Measurements from ENCODE around the gene FAM110C. TPM values are rescaled to one million over a fixed set of nuclear protein-coding genes. Genes with fewer than 3 reads are reported as not detected.
"Not testable (repeated sequence)": the region's sequence is repeated elsewhere in the genome, so short reads cannot be mapped to it uniquely, and the experiment has no call there.

The FAM110C gene
- total RNA-seq, 2 experiments from 2014 or later = 4.8 to 5.1 TPM

GRCh38 chr2:33620-34019 lies 12.7 kb downstream of the FAM110C start:
- Mint-ChIP-seq H3K4me3 (peak overlapping the region; percentile 36), H3K36me3 (ENCODE audit: low read depth) (peaks cover 29% of the 10 kb centered on the region), H3K27ac (peak overlapping the region; percentile 93), H3K4me1 (peaks cover 81% of the 10 kb centered on the region), H3K9me3 (peaks cover 9% of the 10 kb centered on the region), H3K27me3 (no peaks in the 10 kb centered on the region)
- CTCF ChIA-PET = interaction anchor here (0.8 to 2.0 kb wide), 2 partner anchors 9 to 16 kb away, joined by 5 to 6 read pairs; no protein-coding TSS in a partner anchor
- peak; percentile 79 for DNase-seq
- POLR2A ChIA-PET = interaction anchor here (1.2 to 3.0 kb wide), 4 partner anchors 9 to 13 kb away, joined by 5 to 13 read pairs (median 10); no protein-coding TSS in a partner anchor

DNA sequence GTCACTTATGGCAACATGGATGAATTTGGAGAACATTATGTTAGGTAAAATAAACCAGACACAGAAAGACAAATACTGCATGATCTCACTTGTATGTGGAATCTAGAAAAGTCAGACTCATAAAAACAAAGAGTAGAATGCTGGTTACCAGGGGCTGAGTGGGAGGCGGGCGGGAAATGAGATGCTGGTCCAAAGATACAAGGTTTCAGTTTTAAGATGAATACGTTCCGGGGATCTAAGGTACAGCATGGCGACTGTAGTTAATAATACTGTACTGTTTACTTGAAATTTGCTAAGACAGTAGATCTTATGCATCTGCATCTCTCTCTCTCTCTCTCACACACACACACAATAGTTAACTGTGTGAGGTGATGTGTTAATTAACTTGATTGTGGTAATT lies 14.2 kb downstream of the FAM110C start:
- H3K36me3 Mint-ChIP-seq (ENCODE audit: low read depth) = peaks cover 27% of the 10 kb centered on the region

DNA sequence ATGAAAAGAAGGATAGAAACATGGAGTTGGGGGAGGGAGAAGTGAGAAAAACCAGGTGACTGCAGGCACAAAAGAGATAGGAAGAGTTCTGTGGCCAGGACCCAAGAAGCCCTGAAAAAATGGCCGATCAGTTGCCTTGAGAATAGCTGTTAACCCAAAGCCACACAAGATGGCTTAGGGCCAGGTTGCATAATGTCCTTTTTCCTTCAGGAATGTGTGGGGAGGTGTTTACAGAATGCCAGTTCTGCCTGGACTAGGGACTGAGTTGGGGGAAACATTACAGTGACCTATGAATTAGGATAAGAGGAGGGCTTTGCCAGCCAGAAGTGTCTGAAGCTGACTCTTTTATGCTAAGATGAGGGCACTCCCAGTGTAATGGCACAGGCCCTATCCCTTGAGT lies 17.1 kb downstream of the FAM110C start:
- peaks cover 6% of the 10 kb centered on the region for H3K9me3 Mint-ChIP-seq
- DNase-seq = no peak
- POLR2A ChIA-PET = interaction anchor here (1.3 kb wide), 1 partner anchor 16 kb away, joined by 6 read pairs; the partner anchor contains the start of gene FAM110C
- H3K36me3 Mint-ChIP-seq (ENCODE audit: low read depth) = peaks cover 14% of the 10 kb centered on the region
- no peaks in the 10 kb centered on the region for H3K27me3 Mint-ChIP-seq
- H3K4me3 Mint-ChIP-seq = no peak overlapping the region
- H3K27ac Mint-ChIP-seq = peak overlapping the region; percentile 11
- H3K4me1 Mint-ChIP-seq = peaks cover 71% of the 10 kb centered on the region
- CTCF ChIA-PET = interaction anchor here (1.2 kb wide), 1 partner anchor 10 kb away, joined by 3 read pairs; no protein-coding TSS in a partner anchor

More for the DNA sequence above, 14.2 kb downstream of the FAM110C start:
- peak overlapping the region; percentile 93 for H3K27ac Mint-ChIP-seq
- ChIA-PET POLR2A (interaction anchor here (3.0 kb wide), 1 partner anchor 13 kb away, joined by 13 read pairs; no protein-coding TSS in a partner anchor), CTCF (interaction anchor here (2.0 kb wide), 1 partner anchor 15 kb away, joined by 6 read pairs; no protein-coding TSS in a partner anchor)
- peak overlapping the region; percentile 27 for H3K4me3 Mint-ChIP-seq
- H3K9me3 Mint-ChIP-seq = peaks cover 9% of the 10 kb centered on the region
- H3K4me1 Mint-ChIP-seq = peaks cover 90% of the 10 kb centered on the region
- no peaks in the 10 kb centered on the region for H3K27me3 Mint-ChIP-seq
- peak; percentile 57 for DNase-seq

GRCh38 chr2:28406-28975 lies 17.8 kb downstream of the FAM110C start:
- CTCF ChIA-PET = interaction anchor here (1.2 kb wide), 1 partner anchor 9 kb away, joined by 3 read pairs; no protein-coding TSS in a partner anchor

DNA sequence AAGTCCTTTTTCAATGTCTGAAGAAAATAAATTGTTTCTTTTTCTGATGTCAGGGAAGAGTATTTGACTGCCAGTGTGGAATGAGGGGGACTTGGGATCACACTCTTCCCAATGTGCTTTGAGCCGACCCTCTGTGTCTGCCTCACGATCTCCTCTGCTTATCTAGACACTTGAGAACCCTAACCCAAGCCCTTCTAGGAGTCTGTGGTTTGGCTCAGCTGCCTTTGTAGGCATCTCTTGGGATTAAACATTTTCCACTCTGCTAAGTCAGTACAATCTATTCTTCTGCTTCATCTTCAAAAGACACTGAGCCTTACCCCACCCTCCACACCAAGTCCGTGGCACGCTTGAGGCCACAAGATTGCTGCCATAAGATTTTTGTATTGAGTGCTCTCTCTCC lies 19.4 kb downstream of the FAM110C start:
- no peak overlapping the region for H3K4me3 Mint-ChIP-seq

More at GRCh38 chr2:28406-28975, 17.8 kb downstream of the FAM110C start:
- peaks cover 71% of the 10 kb centered on the region for H3K4me1 Mint-ChIP-seq
- H3K36me3 Mint-ChIP-seq (ENCODE audit: low read depth) = peaks cover 13% of the 10 kb centered on the region
- no peak overlapping the region for H3K4me3 Mint-ChIP-seq
- POLR2A ChIA-PET = interaction anchor here (1.3 kb wide), 1 partner anchor 17 kb away, joined by 6 read pairs; the partner anchor contains the start of gene FAM110C
- peaks cover 6% of the 10 kb centered on the region for H3K9me3 Mint-ChIP-seq
- no peaks in the 10 kb centered on the region for H3K27me3 Mint-ChIP-seq
- peak overlapping the region; percentile 71 for H3K27ac Mint-ChIP-seq
- no peak for DNase-seq

DNA sequence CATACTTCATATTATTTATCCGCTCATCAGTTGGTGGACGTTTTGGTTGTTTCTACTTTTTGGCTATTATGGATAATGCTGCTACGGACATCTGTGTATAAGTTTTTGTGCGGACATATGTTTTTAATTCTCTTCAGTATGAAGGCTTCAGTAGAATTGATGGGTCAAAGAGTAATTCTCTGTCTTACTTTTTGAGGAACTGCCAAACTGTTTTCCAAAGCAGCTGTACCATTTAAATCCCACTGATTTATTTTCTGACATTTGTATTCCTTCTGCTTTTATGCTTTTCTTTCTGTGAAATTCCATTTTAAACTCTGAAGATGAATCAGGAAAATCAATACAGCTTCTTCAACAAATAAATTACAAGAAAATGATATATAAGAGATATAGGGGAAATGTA lies 20.8 kb downstream of the FAM110C start:
- no peak overlapping the region for H3K4me3 Mint-ChIP-seq
- CTCF ChIA-PET = no interaction called here
- POLR2A ChIA-PET = no interaction called here
- H3K27me3 Mint-ChIP-seq = no peaks in the 10 kb centered on the region
- H3K27ac Mint-ChIP-seq = no peak overlapping the region
- no peak for DNase-seq
- peaks cover 49% of the 10 kb centered on the region for H3K4me1 Mint-ChIP-seq
- peaks cover 9% of the 10 kb centered on the region for H3K9me3 Mint-ChIP-seq
- H3K36me3 Mint-ChIP-seq (ENCODE audit: low read depth) = peaks cover 11% of the 10 kb centered on the region

More for the DNA sequence above, 19.4 kb downstream of the FAM110C start:
- ChIA-PET CTCF (no interaction called here), POLR2A (no interaction called here)
- H3K36me3 Mint-ChIP-seq (ENCODE audit: low read depth) = peaks cover 11% of the 10 kb centered on the region
- DNase-seq = no peak
- H3K4me1 Mint-ChIP-seq = peaks cover 59% of the 10 kb centered on the region
- no peaks in the 10 kb centered on the region for H3K27me3 Mint-ChIP-seq
- peaks cover 9% of the 10 kb centered on the region for H3K9me3 Mint-ChIP-seq
- no peak overlapping the region for H3K27ac Mint-ChIP-seq

- peak overlapping the region; percentile 60 for H3K27ac Mint-ChIP-seq
- H3K4me3 Mint-ChIP-seq = not testable (repeated sequence)
These were observed 21.7 kb downstream of the FAM110C start for GRCh38 chr2:24591-24990.

GRCh38 chr2:24107-24506 lies 22.2 kb downstream of the FAM110C start:
- peaks cover 7% of the 10 kb centered on the region for H3K9me3 Mint-ChIP-seq
- no peaks in the 10 kb centered on the region for H3K27me3 Mint-ChIP-seq
- peak overlapping the region; percentile 60 for H3K27ac Mint-ChIP-seq
- peaks cover 36% of the 10 kb centered on the region for H3K4me1 Mint-ChIP-seq
- ChIA-PET CTCF (interaction anchor here (0.7 to 1.8 kb wide), 4 partner anchors 9 to 25 kb away, joined by 3 to 6 read pairs (median 4); no protein-coding TSS in a partner anchor), POLR2A (interaction anchor here (1.4 to 2.2 kb wide), 2 partner anchors 10 to 12 kb away, joined by 6 to 13 read pairs; no protein-coding TSS in a partner anchor)
- H3K4me3 Mint-ChIP-seq = no peak overlapping the region
- peaks cover 9% of the 10 kb centered on the region for H3K36me3 Mint-ChIP-seq (ENCODE audit: low read depth)
- no peak for DNase-seq

More at GRCh38 chr2:24591-24990, 21.7 kb downstream of the FAM110C start:
- CTCF ChIA-PET = interaction anchor here (0.7 to 1.8 kb wide), 3 partner anchors 13 to 25 kb away, joined by 3 to 6 read pairs (median 6); no protein-coding TSS in a partner anchor
- Mint-ChIP-seq H3K36me3 (ENCODE audit: low read depth) (peaks cover 11% of the 10 kb centered on the region), H3K4me1 (peaks cover 40% of the 10 kb centered on the region)
- POLR2A ChIA-PET, H3K27me3 Mint-ChIP-seq, H3K9me3 Mint-ChIP-seq, DNase-seq: not testable (repeated sequence)

GRCh38 chr2:23283-23682 lies 23.0 kb downstream of the FAM110C start:
- Mint-ChIP-seq H3K36me3 (ENCODE audit: low read depth) (peaks cover 7% of the 10 kb centered on the region), H3K4me1 (peaks cover 28% of the 10 kb centered on the region), H3K9me3 (peaks cover 5% of the 10 kb centered on the region), H3K27me3 (no peaks in the 10 kb centered on the region), H3K4me3 (no peak overlapping the region), H3K27ac (no peak overlapping the region)
- CTCF ChIA-PET = interaction anchor here (0.6 to 1.8 kb wide), 4 partner anchors 8 to 90 kb away, joined by 3 to 6 read pairs (median 3); no protein-coding TSS in a partner anchor
- no peak for DNase-seq
- POLR2A ChIA-PET = interaction anchor here (1.4 to 2.2 kb wide), 2 partner anchors 11 to 13 kb away, joined by 6 to 13 read pairs; no protein-coding TSS in a partner anchor

GRCh38 chr2:22244-22643 lies 24.1 kb downstream of the FAM110C start:
- ChIA-PET POLR2A (interaction anchor here (2.2 kb wide), 1 partner anchor 12 kb away, joined by 13 read pairs; no protein-coding TSS in a partner anchor), CTCF (interaction anchor here (1.5 kb wide), 1 partner anchor 120 kb away, joined by 6 read pairs; no protein-coding TSS in a partner anchor)
- peaks cover 18% of the 10 kb centered on the region for H3K4me1 Mint-ChIP-seq
- H3K4me3 Mint-ChIP-seq; H3K27me3 Mint-ChIP-seq; H3K36me3 Mint-ChIP-seq (ENCODE audit: low read depth); H3K27ac Mint-ChIP-seq; H3K9me3 Mint-ChIP-seq; DNase-seq: not testable (repeated sequence)

GRCh38 chr2:20259-20658 lies 26.0 kb downstream of the FAM110C start:
- H3K27ac Mint-ChIP-seq; DNase-seq; H3K36me3 Mint-ChIP-seq (ENCODE audit: low read depth); H3K4me3 Mint-ChIP-seq; POLR2A ChIA-PET; H3K9me3 Mint-ChIP-seq; H3K27me3 Mint-ChIP-seq: not testable (repeated sequence)
- CTCF ChIA-PET = interaction anchor here (1.0 to 1.4 kb wide), 6 partner anchors 8 to 122 kb away, joined by 3 to 5 read pairs (median 4); no protein-coding TSS in a partner anchor
- H3K4me1 Mint-ChIP-seq = peaks cover 21% of the 10 kb centered on the region

GRCh38 chr2:19505-19904 lies 26.8 kb downstream of the FAM110C start:
- Mint-ChIP-seq H3K4me1 (peaks cover 23% of the 10 kb centered on the region), H3K27ac (no peak overlapping the region), H3K9me3 (peaks cover 5% of the 10 kb centered on the region), H3K27me3 (peaks cover 6% of the 10 kb centered on the region), H3K36me3 (ENCODE audit: low read depth) (peaks cover 3% of the 10 kb centered on the region), H3K4me3 (no peak overlapping the region)
- no peak for DNase-seq
- ChIA-PET POLR2A (no interaction called here), CTCF (interaction anchor here (0.9 to 2.9 kb wide), 11 partner anchors 8 to 616 kb away, joined by 3 to 20 read pairs (median 4); partner anchors contain the start of gene FAM110C)

Data from activated CD4-positive, alpha-beta memory T cell treated with anti-CD3 and anti-CD28 coated beads, Interleukin-2, amount 10 ng/mL, durations not matched to agents 7 days and 5 days (primary cell).